Measurements from ENCODE around the gene SURF6.

SURF6 gene

GRCh38 chr9:133349965-133350616 is 14.1 kb upstream of the SURF6 start:
- Histone ChIP-seq H3K4me3 (ENCODE audit: control insufficient read depth in 1 of 7, extremely low read depth in 1 of 7, insufficient read depth in 4 of 7, low read depth in 2 of 7, low read length in 6 of 7) (peak overlapping the region in 3 of 7 experiments; percentile 99 to 100 (median 99)), H3K36me3 (ENCODE audit: control insufficient read depth in 4 of 4, insufficient read depth in 4 of 4, low read length in 3 of 4) (peaks cover 22 to 63% (median 45%) of the 10 kb centered on the region in 4 experiments), H3K9me3 (ENCODE audit: control extremely low read depth in 1 of 5, control insufficient read depth in 4 of 5, insufficient read depth in 2 of 5, low read depth in 1 of 5, low read length in 4 of 5) (no peaks in the 10 kb centered on the region), H3K27me3 (replicated peaks in 2 of 5; ENCODE audit: control insufficient read depth in 4 of 5, insufficient read depth in 5 of 5, low read length in 4 of 5) (no peaks in the 10 kb centered on the region), H3K27ac (ENCODE audit: insufficient read depth in 1 of 2, low read depth in 1 of 2, low read length in 2 of 2, poor library complexity in 1 of 2, severe bottlenecking in 2 of 2) (peak overlapping the region in 1 of 2 experiments; percentile 99), H3K4me1 (ENCODE audit: control extremely low read depth in 1 of 4, control insufficient read depth in 4 of 4, insufficient read depth in 4 of 4, low read length in 3 of 4) (peaks cover 4 to 36% (median 28%) of the 10 kb centered on the region in 4 experiments)
- no peak for DNase-seq
- ChIA-PET POLR2A (no interaction called here), CTCF (interaction anchor here (1.0 to 5.3 kb wide), 6 partner anchors 9 to 169 kb away, joined by 3 to 30 read pairs (median 4); no protein-coding TSS in a partner anchor)
- WGBS (ENCODE audit: insufficient coverage), result 98% methylated on average over 15 of the region's 15 CpGs

GRCh38 chr9:133348718-133349573 is 13.0 kb upstream of the SURF6 start:
- 29% methylated on average over 24 of the region's 25 CpGs for WGBS (ENCODE audit: insufficient coverage)

DNA sequence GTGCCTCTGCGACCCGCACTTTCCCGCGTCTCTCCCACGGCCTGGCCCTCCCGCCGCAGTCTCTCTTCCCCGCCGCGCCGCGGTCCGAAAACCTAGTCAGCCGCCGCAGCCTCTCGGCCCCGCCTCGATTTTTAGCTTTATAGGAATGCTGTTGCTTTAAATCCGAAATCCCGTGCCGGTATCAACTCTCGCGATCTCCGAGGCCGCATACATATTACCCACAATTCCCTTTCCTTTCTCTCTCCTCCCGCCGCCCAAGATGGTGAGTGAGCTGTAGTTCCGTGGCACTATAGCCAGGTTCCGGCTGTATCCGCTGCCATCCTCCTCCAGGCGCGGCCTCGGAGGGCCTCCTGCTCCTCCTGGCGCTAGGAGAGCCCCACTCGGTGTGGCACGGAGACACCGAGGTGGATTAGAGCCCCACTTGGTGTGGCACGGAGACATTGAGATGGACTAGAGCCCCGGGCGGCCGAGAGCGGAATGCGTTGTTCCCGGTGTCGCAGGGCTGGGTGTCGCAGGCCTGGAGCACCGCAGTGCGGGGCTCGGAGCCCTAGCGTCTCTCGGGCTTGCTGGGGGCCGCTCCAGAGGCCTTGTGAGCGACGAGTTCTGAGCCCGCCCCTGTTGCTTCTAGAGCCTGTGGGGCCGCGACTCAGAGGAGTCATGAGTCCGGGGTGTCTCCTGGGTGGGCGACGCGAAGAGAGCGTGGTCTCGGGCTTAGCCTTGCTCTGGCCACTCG is 12.2 kb upstream of the SURF6 start, which contains the start of the genes MED22 and RPL7A:
Gene MED22 (minus strand): TSS at position 147 of the 733 bp plus-strand sequence. CDS start 1,469 bp downstream, outside the sequence.
Gene RPL7A (plus strand): TSS at position 234 of the 733 bp plus-strand sequence. CDS start 26 bp downstream, at position 260.
- Histone ChIP-seq H3K36me3 (ENCODE audit: control insufficient read depth in 4 of 4, insufficient read depth in 4 of 4, low read length in 3 of 4) (peaks cover 25 to 75% (median 59%) of the 10 kb centered on the region in 4 experiments), H3K4me1 (ENCODE audit: control extremely low read depth in 1 of 4, control insufficient read depth in 4 of 4, insufficient read depth in 4 of 4, low read length in 3 of 4) (peaks cover 4 to 33% (median 30%) of the 10 kb centered on the region in 4 experiments), H3K27ac (ENCODE audit: insufficient read depth in 1 of 2, low read depth in 1 of 2, low read length in 2 of 2, poor library complexity in 1 of 2, severe bottlenecking in 2 of 2) (peak within 1 kb of the TSS; percentile 95 to 99), H3K4me3 (ENCODE audit: control insufficient read depth in 1 of 7, extremely low read depth in 1 of 7, insufficient read depth in 4 of 7, low read depth in 2 of 7, low read length in 6 of 7) (peak within 1 kb of the TSS; percentile 94 to 100 (median 99)), H3K27me3 (replicated peaks in 2 of 5; ENCODE audit: control insufficient read depth in 4 of 5, insufficient read depth in 5 of 5, low read length in 4 of 5) (no peaks in the 10 kb centered on the region), H3K9me3 (ENCODE audit: control extremely low read depth in 1 of 5, control insufficient read depth in 4 of 5, insufficient read depth in 2 of 5, low read depth in 1 of 5, low read length in 4 of 5) (no peaks in the 10 kb centered on the region)
- DNase-seq, result peak; percentile 96 to 98 (median 97)
- CTCF ChIA-PET, result interaction anchor here (1.1 to 5.3 kb wide), 3 partner anchors 24 to 160 kb away, joined by 3 to 30 read pairs (median 6); no protein-coding TSS in a partner anchor
- under 1% methylated on average over 56 of the region's 64 CpGs for WGBS (ENCODE audit: insufficient coverage)
- POLR2A ChIA-PET, result interaction anchor here (0.6 to 1.7 kb wide), 9 partner anchors 8 to 160 kb away, joined by 3 to 7 read pairs (median 4); partner anchors contain the start of genes STKLD1, SURF1, SURF2 and SURF4

More at GRCh38 chr9:133348718-133349573, 13.0 kb upstream of the SURF6 start:
- H3K27ac ChIP-seq (ENCODE audit: insufficient read depth in 1 of 2, low read depth in 1 of 2, low read length in 2 of 2, poor library complexity in 1 of 2, severe bottlenecking in 2 of 2), result peak overlapping the region; percentile 95 to 99
- peak overlapping the region; percentile 94 to 100 (median 99) for H3K4me3 ChIP-seq (ENCODE audit: control insufficient read depth in 1 of 7, extremely low read depth in 1 of 7, insufficient read depth in 4 of 7, low read depth in 2 of 7, low read length in 6 of 7)
- H3K9me3 ChIP-seq (ENCODE audit: control extremely low read depth in 1 of 5, control insufficient read depth in 4 of 5, insufficient read depth in 2 of 5, low read depth in 1 of 5, low read length in 4 of 5), result no peaks in the 10 kb centered on the region
- ChIA-PET CTCF (interaction anchor here (1.1 to 5.3 kb wide), 3 partner anchors 8 to 161 kb away, joined by 6 to 30 read pairs (median 18); no protein-coding TSS in a partner anchor), POLR2A (interaction anchor here (0.6 to 1.7 kb wide), 4 partner anchors 22 to 91 kb away, joined by 3 to 5 read pairs (median 4); no protein-coding TSS in a partner anchor)
- H3K27me3 ChIP-seq (replicated peaks in 2 of 5; ENCODE audit: control insufficient read depth in 4 of 5, insufficient read depth in 5 of 5, low read length in 4 of 5), result no peaks in the 10 kb centered on the region
- no peak for DNase-seq
- peaks cover 4 to 32% (median 25%) of the 10 kb centered on the region in 4 experiments for H3K4me1 ChIP-seq (ENCODE audit: control extremely low read depth in 1 of 4, control insufficient read depth in 4 of 4, insufficient read depth in 4 of 4, low read length in 3 of 4)
- peaks cover 25 to 75% (median 55%) of the 10 kb centered on the region in 4 experiments for H3K36me3 ChIP-seq (ENCODE audit: control insufficient read depth in 4 of 4, insufficient read depth in 4 of 4, low read length in 3 of 4)

GRCh38 chr9:133347515-133347984 is 11.6 kb upstream of the SURF6 start:
- WGBS (ENCODE audit: insufficient coverage), result under 1% methylated on average over 24 of the region's 41 CpGs
- H3K4me1 ChIP-seq (ENCODE audit: control extremely low read depth in 1 of 4, control insufficient read depth in 4 of 4, insufficient read depth in 4 of 4, low read length in 3 of 4), result peaks cover 4 to 39% (median 36%) of the 10 kb centered on the region in 4 experiments
- peaks cover 25 to 74% (median 59%) of the 10 kb centered on the region in 4 experiments for H3K36me3 ChIP-seq (ENCODE audit: control insufficient read depth in 4 of 4, insufficient read depth in 4 of 4, low read length in 3 of 4)
- H3K27ac ChIP-seq (ENCODE audit: insufficient read depth in 1 of 2, low read depth in 1 of 2, low read length in 2 of 2, poor library complexity in 1 of 2, severe bottlenecking in 2 of 2), result peak overlapping the region; percentile 58 to 99
- ChIA-PET CTCF (interaction anchor here (1.1 to 5.3 kb wide), 2 partner anchors 138 to 160 kb away, joined by 3 to 30 read pairs; no protein-coding TSS in a partner anchor), POLR2A (interaction anchor here (0.7 to 1.7 kb wide), 8 partner anchors 8 to 159 kb away, joined by 3 to 7 read pairs (median 4); partner anchors contain the start of genes STKLD1, SURF1, SURF2 and SURF4)
- no peaks in the 10 kb centered on the region for H3K27me3 ChIP-seq (replicated peaks in 2 of 5; ENCODE audit: control insufficient read depth in 4 of 5, insufficient read depth in 5 of 5, low read length in 4 of 5)
- DNase-seq, result peak; percentile 27 to 64 (median 59)
- H3K9me3 ChIP-seq (ENCODE audit: control extremely low read depth in 1 of 5, control insufficient read depth in 4 of 5, insufficient read depth in 2 of 5, low read depth in 1 of 5, low read length in 4 of 5), result no peaks in the 10 kb centered on the region
- H3K4me3 ChIP-seq (ENCODE audit: control insufficient read depth in 1 of 7, extremely low read depth in 1 of 7, insufficient read depth in 4 of 7, low read depth in 2 of 7, low read length in 6 of 7), result peak overlapping the region; percentile 94 to 100 (median 99)

- no peaks in the 10 kb centered on the region for H3K27me3 ChIP-seq (replicated peaks in 2 of 5; ENCODE audit: control insufficient read depth in 4 of 5, insufficient read depth in 5 of 5, low read length in 4 of 5)
- peak overlapping the region in 1 of 2 experiments; percentile 83 for H3K27ac ChIP-seq (ENCODE audit: insufficient read depth in 1 of 2, low read depth in 1 of 2, low read length in 2 of 2, poor library complexity in 1 of 2, severe bottlenecking in 2 of 2)
- WGBS (ENCODE audit: insufficient coverage), result 86% methylated on average over 14 of the region's 15 CpGs
These were observed 10.2 kb upstream of the SURF6 start for GRCh38 chr9:133346021-133346785.

More at GRCh38 chr9:133346021-133346785, 10.2 kb upstream of the SURF6 start:
- Histone ChIP-seq H3K36me3 (ENCODE audit: control insufficient read depth in 4 of 4, insufficient read depth in 4 of 4, low read length in 3 of 4) (peaks cover 18 to 71% (median 47%) of the 10 kb centered on the region in 4 experiments), H3K4me1 (ENCODE audit: control extremely low read depth in 1 of 4, control insufficient read depth in 4 of 4, insufficient read depth in 4 of 4, low read length in 3 of 4) (peaks cover 4 to 52% (median 49%) of the 10 kb centered on the region in 4 experiments), H3K4me3 (ENCODE audit: control insufficient read depth in 1 of 7, extremely low read depth in 1 of 7, insufficient read depth in 4 of 7, low read depth in 2 of 7, low read length in 6 of 7) (peak overlapping the region in 4 of 7 experiments; percentile 98 to 100 (median 99)), H3K9me3 (ENCODE audit: control extremely low read depth in 1 of 5, control insufficient read depth in 4 of 5, insufficient read depth in 2 of 5, low read depth in 1 of 5, low read length in 4 of 5) (no peaks in the 10 kb centered on the region)
- DNase-seq, result no peak
- CTCF ChIA-PET, result interaction anchor here (0.9 to 1.6 kb wide), 2 partner anchors 9 to 165 kb away, joined by 3 to 5 read pairs; no protein-coding TSS in a partner anchor
- POLR2A ChIA-PET, result no interaction called here
